ENCODE measurements around the gene RELN. TPM values are rescaled to one million over a fixed set of nuclear protein-coding genes. Genes with fewer than 3 reads are reported as not detected.
"Not testable (repeated sequence)": the region's sequence is repeated elsewhere in the genome, so short reads cannot be mapped to it uniquely, and the experiment has no call there.

The RELN gene
- total and polyA plus RNA-seq, 2 donors (not counting 1 experiment from before 2014, with no cell fraction given), result not detected

- no peak for ATAC-seq (ENCODE audit: low read depth)
- Histone ChIP-seq H3K27ac (ENCODE audit: low read length in 2 of 2) (no peak overlapping the region), H2AFZ (ENCODE audit: insufficient read depth, low read depth, low read length, poor library complexity, severe bottlenecking) (no peak overlapping the region), H3K9ac (ENCODE audit: low read length) (no peak overlapping the region), H3K9me3 (ENCODE audit: control extremely low read depth in 1 of 3, control insufficient read depth in 2 of 3, insufficient read depth in 1 of 3, low read length in 2 of 3) (no peaks in the 10 kb centered on the region), H3K36me3 (replicated peaks in 1 of 2; ENCODE audit: control extremely low read depth in 1 of 2, control insufficient read depth in 1 of 2, extremely low read depth in 1 of 2, insufficient read depth in 2 of 2, low read length in 1 of 2) (no peaks in the 10 kb centered on the region), H3K79me2 (ENCODE audit: control insufficient read depth, insufficient read depth, low read length) (no peaks in the 10 kb centered on the region), H3K4me1 (ENCODE audit: control insufficient read depth in 2 of 2, insufficient read depth in 2 of 2, low read length in 2 of 2) (no peaks in the 10 kb centered on the region), H3K27me3 (replicated peaks in 1 of 4; ENCODE audit: control extremely low read depth in 1 of 4, control insufficient read depth in 3 of 4, insufficient read depth in 4 of 4, low read length in 3 of 4) (no peaks in the 10 kb centered on the region), H4K20me1 (ENCODE audit: control insufficient read depth, insufficient read depth, low read length, poor library complexity, severe bottlenecking) (no peaks in the 10 kb centered on the region), H3K4me2 (replicated peaks; ENCODE audit: low read depth, low read length, poor library complexity, severe bottlenecking) (no peak overlapping the region), H3K4me3 (ENCODE audit: control extremely low read depth in 1 of 5, extremely low read depth in 1 of 5, insufficient read depth in 1 of 5, low read depth in 2 of 5, low read length in 4 of 5) (no peak overlapping the region)
- no peak for TF ChIP-seq CTCF (IDR thresholded peaks at IDR 0.05)
- TF ChIP-seq EZH2 (IDR thresholded peaks at IDR 0.05; ENCODE audit: borderline replicate concordance, insufficient read depth, low read depth, low read length, poor library complexity, severe bottlenecking), result no peak
- WGBS (ENCODE audit: insufficient coverage), result no CpG with 5 or more reads among the region's 1 CpG
- Mint-ChIP-seq H3K4me1 (no peaks in the 10 kb centered on the region), H3K27ac (no peak overlapping the region), H3K9me3 (ENCODE audit: insufficient read depth) (no peaks in the 10 kb centered on the region), H3K4me3 (no peak overlapping the region), H3K27me3 (peaks cover 4% of the 10 kb centered on the region)
- CTCF ChIA-PET, result no interaction called here
- POLR2A ChIA-PET, result no interaction called here
- intact Hi-C loops (cut with micrococcal nuclease), result no loop called here
- no peak for DNase-seq
Measured at GRCh38 chr7:103912891-103913605, 76.4 kb downstream of the RELN start.

DNA sequence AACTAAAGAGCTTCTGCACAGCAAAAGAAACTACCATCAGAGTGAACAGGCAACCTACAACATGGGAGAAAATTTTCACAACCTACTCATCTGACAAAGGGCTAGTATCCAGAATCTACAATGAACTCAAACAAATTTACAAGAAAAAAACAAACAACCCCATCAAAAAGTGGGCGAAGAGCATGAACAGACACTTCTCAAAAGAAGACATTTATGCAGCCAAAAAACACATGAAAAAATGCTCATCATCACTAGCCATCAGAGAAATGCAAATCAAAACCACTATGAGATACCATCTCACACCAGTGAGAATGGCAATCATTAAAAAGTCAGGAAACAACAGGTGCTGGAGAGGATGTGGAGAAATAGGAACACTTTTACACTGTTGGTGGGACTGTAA is 78.4 kb downstream of the RELN start:
- H3K9me3 Mint-ChIP-seq (ENCODE audit: insufficient read depth); H3K9ac ChIP-seq (ENCODE audit: low read length); H2AFZ ChIP-seq (ENCODE audit: insufficient read depth, low read depth, low read length, poor library complexity, severe bottlenecking); DNase-seq; H3K27ac Mint-ChIP-seq; H3K36me3 ChIP-seq (replicated peaks in 1 of 2; ENCODE audit: control extremely low read depth in 1 of 2, control insufficient read depth in 1 of 2, extremely low read depth in 1 of 2, insufficient read depth in 2 of 2, low read length in 1 of 2); H3K79me2 ChIP-seq (ENCODE audit: control insufficient read depth, insufficient read depth, low read length); POLR2A ChIA-PET; H3K4me3 Mint-ChIP-seq; H3K4me1 Mint-ChIP-seq; CTCF ChIA-PET; H3K4me2 ChIP-seq (replicated peaks; ENCODE audit: low read depth, low read length, poor library complexity, severe bottlenecking); H3K27me3 ChIP-seq (replicated peaks in 1 of 4; ENCODE audit: control extremely low read depth in 1 of 4, control insufficient read depth in 3 of 4, insufficient read depth in 4 of 4, low read length in 3 of 4); H3K9me3 ChIP-seq (ENCODE audit: control extremely low read depth in 1 of 3, control insufficient read depth in 2 of 3, insufficient read depth in 1 of 3, low read length in 2 of 3); H3K4me1 ChIP-seq (ENCODE audit: control insufficient read depth in 2 of 2, insufficient read depth in 2 of 2, low read length in 2 of 2); H3K4me3 ChIP-seq (ENCODE audit: control extremely low read depth in 1 of 5, extremely low read depth in 1 of 5, insufficient read depth in 1 of 5, low read depth in 2 of 5, low read length in 4 of 5); H3K27me3 Mint-ChIP-seq; intact Hi-C loops (cut with micrococcal nuclease); ATAC-seq (ENCODE audit: low read depth); H4K20me1 ChIP-seq (ENCODE audit: control insufficient read depth, insufficient read depth, low read length, poor library complexity, severe bottlenecking); H3K27ac ChIP-seq (ENCODE audit: low read length in 2 of 2): not testable (repeated sequence)
- WGBS (ENCODE audit: insufficient coverage), result no CpG with 5 or more reads among the region's 1 CpG

Data from B cell (primary cell).